ENCODE data around the gene BCDIN3D.

Gene BCDIN3D

DNA sequence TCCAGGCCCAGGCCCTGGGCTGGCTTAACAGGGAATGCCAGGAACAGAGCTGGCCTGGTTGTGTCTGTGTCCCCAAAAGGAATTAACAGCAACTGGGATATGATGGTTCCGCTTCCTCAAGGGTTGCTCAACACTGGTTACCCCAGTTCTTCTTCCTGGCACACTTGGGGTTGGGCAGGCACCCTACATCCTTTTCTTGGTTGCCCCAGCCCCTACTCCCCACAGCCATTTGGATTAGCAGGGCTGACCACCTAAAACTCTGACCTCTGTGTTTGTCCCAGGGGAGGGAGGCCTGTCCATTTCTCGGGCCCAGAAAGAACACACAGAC, 45.5 kb downstream of the BCDIN3D start:
- H3K36me3 ChIP-seq (ENCODE audit: insufficient read depth, low read length): peaks cover 5% of the 10 kb centered on the region; the same call in 1 of the 2 replicates
- no peaks in the 10 kb centered on the region for H3F3A ChIP-seq (ENCODE audit: insufficient read depth, low read length)
- no peak overlapping the region for H2AFZ ChIP-seq (ENCODE audit: low read length)
- H3K27ac ChIP-seq (ENCODE audit: low read depth, low read length, poor library complexity, severe bottlenecking): no peak overlapping the region
- no peaks in the 10 kb centered on the region for H3K79me2 ChIP-seq (ENCODE audit: insufficient read depth, low read length)
- H3K9me3 ChIP-seq (ENCODE audit: low read length): no peaks in the 10 kb centered on the region
- no peaks in the 10 kb centered on the region for H3K9me2 ChIP-seq (ENCODE audit: low read depth, low read length)
- no peak overlapping the region for H3K9ac ChIP-seq (ENCODE audit: low read length)
- H3K4me1 ChIP-seq (ENCODE audit: insufficient read depth, low read length, severe bottlenecking): no peaks in the 10 kb centered on the region
- no peaks in the 10 kb centered on the region for H4K20me1 ChIP-seq (ENCODE audit: insufficient read depth, low read length)
- no peaks in the 10 kb centered on the region for H3K27me3 ChIP-seq (ENCODE audit: insufficient read depth, low read length)
- no peak overlapping the region for H3K4me2 ChIP-seq (ENCODE audit: low read length)
- H3K4me3 ChIP-seq (ENCODE audit: low read depth, low read length, poor library complexity, severe bottlenecking): no peak overlapping the region
- TF ChIP-seq EZH2 (IDR thresholded peaks at IDR 0.05; ENCODE audit: borderline replicate concordance, low read length): no peak
- TF ChIP-seq, protein P1, sequence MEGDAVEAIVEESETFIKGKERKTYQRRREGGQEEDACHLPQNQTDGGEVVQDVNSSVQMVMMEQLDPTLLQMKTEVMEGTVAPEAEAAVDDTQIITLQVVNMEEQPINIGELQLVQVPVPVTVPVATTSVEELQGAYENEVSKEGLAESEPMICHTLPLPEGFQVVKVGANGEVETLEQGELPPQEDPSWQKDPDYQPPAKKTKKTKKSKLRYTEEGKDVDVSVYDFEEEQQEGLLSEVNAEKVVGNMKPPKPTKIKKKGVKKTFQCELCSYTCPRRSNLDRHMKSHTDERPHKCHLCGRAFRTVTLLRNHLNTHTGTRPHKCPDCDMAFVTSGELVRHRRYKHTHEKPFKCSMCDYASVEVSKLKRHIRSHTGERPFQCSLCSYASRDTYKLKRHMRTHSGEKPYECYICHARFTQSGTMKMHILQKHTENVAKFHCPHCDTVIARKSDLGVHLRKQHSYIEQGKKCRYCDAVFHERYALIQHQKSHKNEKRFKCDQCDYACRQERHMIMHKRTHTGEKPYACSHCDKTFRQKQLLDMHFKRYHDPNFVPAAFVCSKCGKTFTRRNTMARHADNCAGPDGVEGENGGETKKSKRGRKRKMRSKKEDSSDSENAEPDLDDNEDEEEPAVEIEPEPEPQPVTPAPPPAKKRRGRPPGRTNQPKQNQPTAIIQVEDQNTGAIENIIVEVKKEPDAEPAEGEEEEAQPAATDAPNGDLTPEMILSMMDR (IDR thresholded peaks at IDR 0.05; ENCODE audit: low read length): no peak

DNA sequence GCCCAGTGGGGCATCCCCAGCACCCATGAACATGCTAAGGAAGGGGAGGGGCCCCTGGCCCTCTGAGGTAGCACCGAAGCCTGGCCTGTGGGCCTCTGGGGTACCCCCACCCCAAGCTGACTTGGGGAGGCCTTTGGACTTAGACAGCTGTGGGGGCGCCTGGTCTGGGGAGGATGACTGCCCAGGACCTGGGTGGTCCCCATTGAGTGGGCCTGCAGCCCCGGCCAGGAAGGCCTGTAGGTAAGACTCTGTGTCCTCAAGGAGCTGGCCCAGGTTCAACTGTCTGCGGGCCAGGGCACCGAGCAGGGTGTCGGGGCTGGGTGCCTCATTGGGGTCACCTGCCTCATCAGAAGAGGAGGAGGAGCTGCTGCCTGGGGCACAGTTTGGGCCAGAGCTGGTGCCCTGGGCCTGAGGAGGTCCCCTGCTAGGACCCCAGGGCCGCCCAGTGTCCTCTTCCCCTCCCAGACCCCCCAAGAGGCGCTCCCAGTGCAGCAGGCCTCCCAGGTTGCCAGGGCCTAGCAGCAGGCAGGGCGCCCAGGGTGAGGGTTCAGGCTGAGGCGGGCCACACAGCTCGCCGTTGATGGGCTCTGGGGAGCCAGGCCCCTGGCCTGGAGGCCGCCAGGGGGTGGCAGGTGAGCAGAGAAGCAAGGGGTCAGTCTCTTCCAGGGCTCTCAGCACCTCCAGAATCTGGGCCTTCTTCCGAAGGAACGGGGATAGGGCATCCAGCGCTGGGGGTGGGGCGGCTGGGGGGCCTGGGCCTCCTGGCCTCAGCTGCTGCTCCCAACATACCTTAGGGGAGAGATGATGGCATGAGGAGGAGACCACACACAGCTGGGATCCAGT, 46.1 kb downstream of the BCDIN3D start:
- no peaks in the 10 kb centered on the region for H3K79me2 ChIP-seq (ENCODE audit: insufficient read depth, low read length)
- no peak overlapping the region for H3K9ac ChIP-seq (ENCODE audit: low read length)
- peaks cover 5% of the 10 kb centered on the region; the same call in 1 of the 2 replicates for H3K36me3 ChIP-seq (ENCODE audit: insufficient read depth, low read length)
- no peaks in the 10 kb centered on the region for H3K9me3 ChIP-seq (ENCODE audit: low read length)
- H3K9me2 ChIP-seq (ENCODE audit: low read depth, low read length): no peaks in the 10 kb centered on the region
- H3K27me3 ChIP-seq (ENCODE audit: insufficient read depth, low read length): no peaks in the 10 kb centered on the region
- no peaks in the 10 kb centered on the region for H3F3A ChIP-seq (ENCODE audit: insufficient read depth, low read length)
- no peaks in the 10 kb centered on the region for H4K20me1 ChIP-seq (ENCODE audit: insufficient read depth, low read length)
- no peak for TF ChIP-seq EZH2 (IDR thresholded peaks at IDR 0.05; ENCODE audit: borderline replicate concordance, low read length)
- TF ChIP-seq, protein P1 (IDR thresholded peaks at IDR 0.05; ENCODE audit: low read length): no peak
- no peak overlapping the region for H3K4me3 ChIP-seq (ENCODE audit: low read depth, low read length, poor library complexity, severe bottlenecking)
- no peak overlapping the region for H3K27ac ChIP-seq (ENCODE audit: low read depth, low read length, poor library complexity, severe bottlenecking)
- H3K4me2 ChIP-seq (ENCODE audit: low read length): no peak overlapping the region
- H3K4me1 ChIP-seq (ENCODE audit: insufficient read depth, low read length, severe bottlenecking): no peaks in the 10 kb centered on the region
- no peak overlapping the region for H2AFZ ChIP-seq (ENCODE audit: low read length)

DNA sequence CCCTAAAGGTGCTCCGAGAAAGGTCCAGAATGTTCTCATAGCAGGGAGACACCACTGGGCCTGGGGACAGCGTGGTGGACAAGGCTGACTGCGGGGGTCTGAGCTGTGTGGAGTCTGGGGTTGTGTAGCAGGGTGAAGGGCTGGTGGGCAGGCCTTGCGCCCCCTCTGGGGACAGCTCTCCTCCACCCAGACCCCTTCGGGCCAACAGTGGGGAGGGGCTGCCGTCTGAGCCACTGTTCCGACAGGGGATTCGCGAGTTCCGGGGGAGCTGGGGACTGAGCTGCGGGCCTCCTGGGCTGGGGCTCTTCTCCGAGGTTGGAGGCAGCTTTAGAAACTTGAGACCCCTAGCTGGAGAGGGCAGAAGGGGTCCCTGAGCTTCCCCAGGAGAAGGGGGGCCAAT, 46.8 kb downstream of the BCDIN3D start:
- Histone ChIP-seq H3F3A (ENCODE audit: insufficient read depth, low read length) (no peaks in the 10 kb centered on the region), H3K27me3 (ENCODE audit: insufficient read depth, low read length) (no peaks in the 10 kb centered on the region), H3K79me2 (ENCODE audit: insufficient read depth, low read length) (no peaks in the 10 kb centered on the region), H3K4me3 (ENCODE audit: low read depth, low read length, poor library complexity, severe bottlenecking) (no peak overlapping the region), H3K9me3 (ENCODE audit: low read length) (no peaks in the 10 kb centered on the region), H3K9me2 (ENCODE audit: low read depth, low read length) (no peaks in the 10 kb centered on the region), H2AFZ (ENCODE audit: low read length) (no peak overlapping the region), H4K20me1 (ENCODE audit: insufficient read depth, low read length) (no peaks in the 10 kb centered on the region), H3K4me1 (ENCODE audit: insufficient read depth, low read length, severe bottlenecking) (no peaks in the 10 kb centered on the region), H3K9ac (ENCODE audit: low read length) (no peak overlapping the region), H3K36me3 (ENCODE audit: insufficient read depth, low read length) (peaks cover 5% of the 10 kb centered on the region; the same call in 1 of the 2 replicates), H3K27ac (ENCODE audit: low read depth, low read length, poor library complexity, severe bottlenecking) (no peak overlapping the region), H3K4me2 (ENCODE audit: low read length) (no peak overlapping the region)
- TF ChIP-seq, protein P1 (IDR thresholded peaks at IDR 0.05; ENCODE audit: low read length): no peak
- TF ChIP-seq EZH2 (IDR thresholded peaks at IDR 0.05; ENCODE audit: borderline replicate concordance, low read length): no peak

Data from OCI-LY1 (cell line).